Measurements from ENCODE around the gene INTS14.
"Not testable (repeated sequence)": the region's sequence is repeated elsewhere in the genome, so short reads cannot be mapped to it uniquely, and the experiment has no call there.

The INTS14 gene

DNA sequence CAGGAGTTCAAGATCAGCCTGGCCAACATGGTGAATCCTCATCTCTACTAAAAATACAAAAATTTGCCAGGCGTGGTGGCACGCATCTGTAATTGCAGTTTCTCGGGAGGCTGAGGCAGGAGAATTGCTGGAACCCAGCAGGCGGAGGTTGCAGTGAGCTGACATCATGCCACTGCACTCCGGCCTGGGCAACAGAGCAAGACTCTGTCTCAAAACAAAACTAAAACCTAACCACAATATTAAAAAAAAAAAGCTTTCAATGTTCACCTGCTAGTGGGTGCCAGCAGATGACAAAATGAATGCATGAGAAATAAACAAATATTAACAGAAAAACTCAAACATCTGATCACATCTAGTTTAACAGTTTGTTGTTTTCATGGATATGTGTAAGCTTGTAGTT lies 19.8 kb upstream of the INTS14 start:
- DNase-seq = no peak

GRCh38 chr15:65629548-65629947 lies 18.6 kb upstream of the INTS14 start:
- DNase-seq = no peak

- no peak for DNase-seq
These were observed 15.9 kb upstream of the INTS14 start for GRCh38 chr15:65626856-65627255.

GRCh38 chr15:65623103-65623502 lies 12.2 kb upstream of the INTS14 start:
- DNase-seq = no peak

DNA sequence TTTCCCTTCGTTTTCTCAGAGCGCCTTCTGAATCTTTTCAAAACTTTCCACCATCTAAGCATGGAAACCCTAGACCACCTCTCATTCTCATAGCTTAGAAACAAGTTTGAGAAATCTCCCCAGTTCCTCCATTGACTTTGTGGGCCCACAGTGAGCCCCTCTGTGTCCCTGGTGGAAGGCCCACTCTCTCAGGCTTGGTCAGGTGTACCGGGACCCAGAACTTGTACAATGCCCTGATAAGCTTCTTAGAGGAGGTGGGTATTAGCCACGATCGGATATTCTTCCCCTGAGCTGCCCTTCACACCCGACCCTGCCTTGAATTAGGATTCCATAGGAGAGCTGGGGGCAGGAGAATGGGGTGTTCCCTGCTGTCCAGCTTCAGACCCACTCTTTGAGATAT lies 10.7 kb upstream of the INTS14 start, which contains the start of gene SLC24A1:
TSS of gene SLC24A1 (plus strand) at position 301 of the 400 bp plus-strand sequence. CDS start 2,143 bp downstream, outside the sequence.
- DNase-seq = no peak

GRCh38 chr15:65620833-65621232 lies 9.9 kb upstream of the INTS14 start:
- no peak for DNase-seq

- no peak for DNase-seq
These were observed 8.8 kb upstream of the INTS14 start for GRCh38 chr15:65619626-65620290.

DNA sequence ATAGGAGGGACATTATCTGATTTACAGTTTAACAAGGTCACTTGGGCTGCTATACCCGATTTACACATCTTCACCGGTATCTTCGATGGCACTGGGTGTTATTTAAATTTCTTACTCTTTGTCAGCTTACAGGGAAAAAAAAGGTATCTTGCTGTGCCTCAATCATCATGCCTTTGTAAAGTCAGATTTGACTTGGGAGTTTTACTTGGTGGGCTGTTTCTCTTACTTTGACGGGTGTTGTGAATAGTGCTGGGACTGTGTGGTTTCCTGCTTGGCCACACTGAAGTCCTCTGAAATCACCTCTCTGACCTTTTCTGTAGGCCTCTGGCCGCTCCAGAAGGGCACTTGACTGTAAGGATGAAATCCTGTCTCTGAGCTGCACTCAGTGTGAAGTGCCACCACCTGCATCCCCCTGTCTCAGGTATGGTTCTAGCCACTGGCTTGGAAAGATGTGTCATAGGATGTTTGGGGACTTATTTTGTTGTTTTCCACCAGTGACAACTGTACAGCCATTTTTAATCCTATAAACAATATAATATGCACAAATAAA lies 7.7 kb upstream of the INTS14 start:
- no peak for DNase-seq

DNA sequence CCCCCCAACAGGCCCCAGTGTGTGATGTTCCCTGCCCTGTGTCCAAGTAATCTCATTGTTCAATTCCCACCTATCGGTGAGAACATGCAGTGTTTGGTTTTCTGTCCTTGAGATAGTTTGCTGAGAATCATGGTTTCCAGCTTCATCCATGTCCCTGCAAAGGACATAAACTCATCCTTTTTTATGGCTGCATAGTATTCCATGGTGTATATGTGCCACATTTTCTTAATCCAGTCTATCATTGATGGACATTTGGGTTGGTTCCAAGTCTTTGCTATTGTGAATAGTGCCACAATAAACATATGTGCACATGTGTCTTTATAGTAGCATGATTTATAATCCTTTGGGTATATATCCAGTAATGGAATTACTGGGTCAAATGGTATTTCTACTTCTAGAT lies 5.0 kb upstream of the INTS14 start:
- DNase-seq = not testable (repeated sequence)

DNA sequence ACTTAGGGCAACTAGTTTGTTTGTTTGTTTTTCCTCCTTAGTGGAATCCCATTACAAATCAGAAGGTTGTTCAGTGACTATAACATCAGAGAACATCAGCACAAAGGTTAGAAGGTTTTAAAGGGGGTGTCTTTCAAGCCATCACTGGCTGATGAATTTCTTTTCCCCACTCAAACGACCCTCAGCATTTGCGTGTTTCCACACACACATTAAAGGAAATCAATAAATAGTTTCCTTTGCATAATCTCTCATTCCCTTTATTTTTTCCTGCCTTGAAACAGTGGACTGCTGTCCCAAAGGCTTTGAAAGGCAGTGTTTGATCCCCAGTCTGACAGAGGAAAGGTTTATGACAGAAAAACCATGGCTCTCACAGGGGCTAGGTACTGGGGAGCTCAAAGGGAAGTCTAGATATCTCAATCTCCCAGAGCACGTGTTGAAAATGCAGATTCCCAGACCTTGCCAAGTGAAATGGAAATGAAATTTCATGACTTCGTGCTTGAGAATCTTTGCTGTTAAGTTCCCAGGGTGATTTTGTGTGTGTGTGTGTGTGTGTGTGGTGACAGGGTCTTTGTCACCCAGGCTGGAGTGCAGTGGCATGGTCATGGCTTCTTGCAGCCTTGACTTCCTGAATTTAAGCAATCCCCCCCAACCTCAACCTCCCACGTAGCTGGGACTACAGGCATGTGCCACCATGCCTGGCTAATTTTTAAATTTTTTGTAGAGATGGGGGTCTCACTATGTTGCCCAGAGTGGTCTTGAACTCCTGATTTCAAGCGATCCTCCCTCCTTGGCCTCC lies 2.2 kb upstream of the INTS14 start:
- no peak for DNase-seq

GRCh38 chr15:65612616-65612946 lies 1.6 kb upstream of the INTS14 start:
- DNase-seq = no peak

- DNase-seq = no peak
These were observed 1.1 kb upstream of the INTS14 start for GRCh38 chr15:65611888-65612615.

- no peak for DNase-seq
These were observed 7.4 kb downstream of the INTS14 start for GRCh38 chr15:65603559-65603958.

DNA sequence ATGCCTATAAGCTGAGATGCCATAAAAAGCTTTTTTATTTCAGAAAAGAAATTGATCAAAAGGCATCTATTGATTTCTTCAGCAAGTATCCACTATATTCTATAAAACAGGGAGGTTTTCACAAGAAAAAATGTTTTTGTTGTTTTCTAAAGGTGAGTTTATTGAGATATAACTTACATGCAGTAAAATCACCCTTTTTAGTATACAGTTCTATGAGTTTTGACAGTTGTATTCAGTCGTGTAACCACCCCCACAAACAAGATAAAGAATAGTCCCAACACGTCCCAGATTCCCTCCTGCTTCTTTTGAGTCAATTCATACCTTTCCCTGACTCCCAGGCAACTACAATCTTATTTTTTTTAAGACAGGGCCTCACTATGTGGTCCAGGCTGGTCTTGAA lies 7.8 kb downstream of the INTS14 start:
- DNase-seq = no peak

DNA sequence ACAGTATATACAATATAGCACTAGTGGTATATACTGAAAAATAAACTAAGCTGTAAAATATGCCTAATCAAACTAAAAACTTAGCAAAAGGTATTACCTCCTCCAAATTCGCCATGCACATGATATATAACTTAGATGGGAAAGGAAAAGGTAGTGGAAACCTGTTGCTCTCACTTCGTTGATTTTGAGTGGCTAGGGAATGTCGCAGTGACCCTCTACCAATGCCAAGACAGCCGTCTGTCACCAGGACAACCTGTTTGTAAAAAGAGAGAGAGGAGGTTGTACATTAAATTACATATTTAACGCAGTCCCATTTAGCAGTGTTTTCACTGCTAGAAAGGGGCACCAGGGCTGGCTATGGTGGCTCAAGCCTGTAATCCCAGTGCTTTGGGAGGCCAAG lies 11.3 kb downstream of the INTS14 start:
- no peak for DNase-seq

DNA sequence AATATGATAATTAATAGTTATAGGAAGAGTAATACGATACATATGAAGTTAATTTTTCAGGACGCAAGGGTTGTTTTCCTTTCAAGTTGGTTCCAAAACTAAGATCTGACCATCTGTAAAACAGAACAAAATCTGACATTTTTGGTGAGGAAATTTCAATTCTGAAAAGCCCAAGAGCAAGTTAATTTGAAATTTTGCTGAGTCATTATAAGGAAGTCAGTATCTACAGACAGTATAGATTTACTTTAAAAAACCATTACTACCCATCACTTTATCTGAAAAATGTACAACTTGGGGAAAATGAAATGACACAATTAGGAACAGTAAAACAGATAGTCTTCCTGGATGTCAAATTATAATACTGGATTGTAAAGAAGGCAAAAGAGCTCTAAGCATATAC lies 12.5 kb downstream of the INTS14 start:
- DNase-seq = no peak

DNA sequence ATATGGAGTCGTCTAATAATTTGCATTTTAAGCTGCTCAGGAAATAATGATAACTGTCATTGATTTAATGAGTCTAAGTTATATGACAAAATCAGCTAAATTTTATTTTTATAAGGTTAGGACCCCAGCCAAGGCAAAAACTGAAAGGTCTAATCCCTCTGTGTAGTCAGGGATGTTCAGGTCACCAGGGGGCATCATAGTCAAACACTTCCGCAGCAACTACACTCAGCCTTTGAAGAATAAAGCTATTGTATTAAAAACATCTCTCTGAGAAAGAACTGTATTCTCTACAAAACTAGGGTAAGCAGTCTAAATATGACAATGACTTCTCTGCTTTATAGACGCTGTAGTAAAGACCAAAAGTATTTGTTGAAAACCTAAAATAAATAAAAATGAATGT lies 15.0 kb downstream of the INTS14 start:
- DNase-seq = no peak

- DNase-seq = no peak
These were observed 23.8 kb downstream of the INTS14 start for GRCh38 chr15:65587094-65587493.

DNA sequence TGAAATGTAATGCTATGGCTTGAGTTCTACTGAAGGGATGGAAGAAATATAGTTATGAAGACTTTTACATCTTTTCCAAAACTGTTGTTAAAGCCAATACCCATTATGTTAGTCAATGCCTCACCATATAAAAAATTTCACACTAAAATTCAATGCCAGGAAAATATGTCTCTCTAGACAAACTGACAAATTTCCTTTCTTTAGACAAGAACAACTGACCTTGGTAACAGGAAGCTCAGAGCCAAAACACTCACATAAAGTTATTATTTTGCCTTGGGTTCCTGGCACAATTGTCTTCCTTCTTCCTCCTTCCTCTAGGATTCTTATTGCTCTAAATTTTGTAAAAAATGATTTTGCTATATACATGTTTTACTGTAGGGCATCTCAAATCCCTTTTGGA lies 26.7 kb downstream of the INTS14 start:
- DNase-seq = no peak

GRCh38 chr15:65583701-65584100 lies 27.2 kb downstream of the INTS14 start:
- no peak for DNase-seq

- DNase-seq = no peak
These were observed 30.6 kb downstream of the INTS14 start for GRCh38 chr15:65580287-65580686.

GRCh38 chr15:65579762-65580161 lies 31.2 kb downstream of the INTS14 start:
- DNase-seq = no peak

- DNase-seq = no peak
These were observed 31.8 kb downstream of the INTS14 start for GRCh38 chr15:65578904-65579728.
